Measurements from ENCODE around the gene BEND6. TPM values are rescaled to one million over a fixed set of nuclear protein-coding genes. Genes with fewer than 3 reads are reported as not detected.

BEND6 gene
- total and polyA plus RNA-seq, 2 of the 4 experiments (the other 2 are of a cell fraction) = 4.1 to 9.7 TPM

DNA sequence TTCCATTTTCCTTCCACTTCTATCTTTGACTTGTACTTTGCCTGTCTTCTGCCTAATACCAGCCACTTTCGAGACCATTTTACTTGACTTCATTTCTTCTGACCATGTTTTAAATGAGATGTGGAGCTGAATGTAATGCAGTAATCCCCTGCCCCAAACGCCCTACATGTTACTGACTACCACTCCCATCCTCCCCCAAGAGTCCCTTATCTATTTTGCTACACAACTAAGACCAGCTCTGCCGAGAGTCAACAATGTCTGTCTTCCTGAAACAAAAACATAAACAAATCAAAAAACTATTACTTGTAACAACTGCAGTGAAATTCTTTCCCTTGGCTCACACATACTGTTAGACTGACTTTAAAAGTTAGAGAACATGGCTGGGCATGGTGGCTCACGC, 64.5 kb downstream of the BEND6 start:
- Histone ChIP-seq H4K5ac (ENCODE audit: low read depth, low read length) (no peak overlapping the region), H2BK15ac (ENCODE audit: low read depth, low read length) (no peak overlapping the region), H3K27ac (ENCODE audit: insufficient read depth, low read length) (no peak overlapping the region), H3K4ac (ENCODE audit: low read depth, low read length) (no peak overlapping the region), H4K91ac (ENCODE audit: insufficient read depth, low read depth, low read length) (no peak overlapping the region), H2BK20ac (ENCODE audit: low read depth, low read length) (no peak overlapping the region), H2AFZ (replicated peaks; ENCODE audit: low read length, poor library complexity) (no peak overlapping the region), H3K9ac (ENCODE audit: low read depth, low read length) (no peak overlapping the region), H3K14ac (replicated peaks; ENCODE audit: low read depth, low read length) (no peak overlapping the region), H3K36me3 (ENCODE audit: control insufficient read depth, insufficient read depth, low read length) (no peaks in the 10 kb centered on the region), H3K18ac (ENCODE audit: low read depth, low read length) (no peak overlapping the region), H4K8ac (ENCODE audit: low read depth in 2 of 2, low read length in 2 of 2) (no peak overlapping the region), H3K23ac (ENCODE audit: low read depth, low read length) (no peak overlapping the region), H3K4me3 (ENCODE audit: insufficient read depth, low read depth, low read length) (no peak overlapping the region), H3K9me1 (ENCODE audit: insufficient read depth, low read length) (no peaks in the 10 kb centered on the region), H3K9me3 (ENCODE audit: control insufficient read depth, insufficient read depth, low read length) (peaks cover 3% of the 10 kb centered on the region; the same call in 1 of the 2 replicates), H4K20me1 (ENCODE audit: insufficient read depth, low read length) (no peaks in the 10 kb centered on the region), H2AK5ac (ENCODE audit: low read depth, low read length) (no peak overlapping the region), H3K56ac (ENCODE audit: extremely low read depth, insufficient read depth, low read length) (no peak overlapping the region), H3K4me1 (ENCODE audit: control insufficient read depth, insufficient read depth, low read length) (no peaks in the 10 kb centered on the region), H2AK9ac (replicated peaks; ENCODE audit: low read depth, low read length, poor library complexity) (no peak overlapping the region), H3K4me2 (ENCODE audit: low read depth, low read length) (no peak overlapping the region), H2BK120ac (ENCODE audit: low read depth, low read length) (no peak overlapping the region), H2BK5ac (ENCODE audit: low read depth, low read length, poor library complexity, severe bottlenecking) (no peak overlapping the region), H3K79me1 (ENCODE audit: low read depth in 1 of 2, low read length in 2 of 2) (no peaks in the 10 kb centered on the region), H3K27me3 (ENCODE audit: control insufficient read depth, insufficient read depth, low read length) (no peaks in the 10 kb centered on the region)
- dilution Hi-C loops (cut with HindIII; ENCODE audit: low sequenced_read_pairs, unreplicated experiment) = no loop called here
- intact Hi-C loops (cut with micrococcal nuclease) = no loop called here
- DNase-seq (no peak), ATAC-seq (ENCODE audit: low read depth) (no peak)
- CTCF ChIA-PET = no interaction called here
- POLR2A ChIA-PET (ENCODE audit: unreplicated experiment) = no interaction called here
- 80% methylated on average over 1 of the region's 4 CpGs; no CpG with 5 or more reads in 1 of the 2 experiments for WGBS, 2 experiments (ENCODE audit: extremely low coverage in 2 of 2, insufficient read length in 1 of 2)
- in situ Hi-C loops (cut with MboI; ENCODE audit: low sequenced_read_pairs) = no loop called here
- no TSS peak for BruUV-seq (replicated peaks)
- no peak for TF ChIP-seq RAD21 (IDR thresholded peaks at IDR 0.05; ENCODE audit: low read length)
- no peak for TF ChIP-seq CHD1 (IDR thresholded peaks at IDR 0.05; ENCODE audit: low read depth, low read length)

All from IMR-90 (cell line).